NB4 (cell line): ENCODE data around the gene TNS2.

ENCODE experiments used
- MYC ChIP-seq: IDR thresholded peaks from 2 replicates; pipeline ENCODE4 v1.6.1; 2011; ENCODE audit warnings: low read depth, low read length
- POLR2A ChIP-seq: IDR thresholded peaks from 2 replicates; pipeline ENCODE4 v1.6.1; 2011; ENCODE audit warnings: mild to moderate bottlenecking; ENCODE audit not compliant: insufficient read length; ENCODE audit errors: extremely low read depth
- TF ChIP-seq, protein P1 (sequence below): IDR thresholded peaks from one replicate; pipeline ENCODE4 v1.5.1; 2012; ENCODE audit warnings: low read depth, low read length
- TF ChIP-seq, protein P2 (sequence below): IDR thresholded peaks from 2 replicates; pipeline ENCODE4 v1.6.1; 2011; ENCODE audit warnings: low read depth, low read length

DNA sequence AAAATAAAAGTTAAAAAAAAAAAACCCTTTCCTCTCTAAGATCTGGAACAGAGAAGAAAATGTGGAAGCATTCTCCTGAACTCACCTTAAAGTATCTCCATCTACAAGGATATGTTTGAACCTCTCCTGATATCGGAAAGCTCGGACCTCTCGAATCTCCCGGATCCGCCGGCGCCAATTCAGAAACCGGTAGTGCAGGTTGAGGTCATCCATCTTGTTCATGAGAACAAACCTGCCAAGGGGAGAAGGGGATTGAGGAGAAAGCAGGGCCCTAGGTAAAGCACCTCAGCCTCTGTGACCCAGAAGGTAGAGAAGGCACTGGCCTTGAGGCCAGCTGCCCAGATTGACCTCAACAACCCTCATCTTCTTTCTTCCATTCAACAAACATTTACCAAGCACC is 27.2 kb downstream of the TNS2 start:
- no peak for TF ChIP-seq POLR2A
- TF ChIP-seq, protein P1, sequence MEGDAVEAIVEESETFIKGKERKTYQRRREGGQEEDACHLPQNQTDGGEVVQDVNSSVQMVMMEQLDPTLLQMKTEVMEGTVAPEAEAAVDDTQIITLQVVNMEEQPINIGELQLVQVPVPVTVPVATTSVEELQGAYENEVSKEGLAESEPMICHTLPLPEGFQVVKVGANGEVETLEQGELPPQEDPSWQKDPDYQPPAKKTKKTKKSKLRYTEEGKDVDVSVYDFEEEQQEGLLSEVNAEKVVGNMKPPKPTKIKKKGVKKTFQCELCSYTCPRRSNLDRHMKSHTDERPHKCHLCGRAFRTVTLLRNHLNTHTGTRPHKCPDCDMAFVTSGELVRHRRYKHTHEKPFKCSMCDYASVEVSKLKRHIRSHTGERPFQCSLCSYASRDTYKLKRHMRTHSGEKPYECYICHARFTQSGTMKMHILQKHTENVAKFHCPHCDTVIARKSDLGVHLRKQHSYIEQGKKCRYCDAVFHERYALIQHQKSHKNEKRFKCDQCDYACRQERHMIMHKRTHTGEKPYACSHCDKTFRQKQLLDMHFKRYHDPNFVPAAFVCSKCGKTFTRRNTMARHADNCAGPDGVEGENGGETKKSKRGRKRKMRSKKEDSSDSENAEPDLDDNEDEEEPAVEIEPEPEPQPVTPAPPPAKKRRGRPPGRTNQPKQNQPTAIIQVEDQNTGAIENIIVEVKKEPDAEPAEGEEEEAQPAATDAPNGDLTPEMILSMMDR = no peak
- no peak for TF ChIP-seq MYC
- TF ChIP-seq, protein P2, sequence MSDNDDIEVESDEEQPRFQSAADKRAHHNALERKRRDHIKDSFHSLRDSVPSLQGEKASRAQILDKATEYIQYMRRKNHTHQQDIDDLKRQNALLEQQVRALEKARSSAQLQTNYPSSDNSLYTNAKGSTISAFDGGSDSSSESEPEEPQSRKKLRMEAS = no peak
